Nucleus accumbens (tissue), 56 donors: ENCODE results near the gene RNPS1.

Experiments
- DNase-seq, 56 donors: peaks; one replicate each; lab custom pipeline; 2025; lab: John Stamatoyannopoulos, UW

The RNPS1 gene

GRCh38 chr16:2204416-2205103, 63.4 kb downstream of the RNPS1 start:
- DNase-seq: peak in 2 of 56 donors; percentile 40 to 41
